ENCODE data around the gene GRAP.

- TF ChIP-seq POLR2AphosphoS5 (IDR thresholded peaks at IDR 0.05; ENCODE audit: borderline replicate concordance, low read depth, low read length) (no peak), EZH2 (IDR thresholded peaks at IDR 0.05) (no peak), FOXP2 (optimal IDR thresholded peaks at IDR 0.05; ENCODE audit: control extremely low read depth, extremely low read length, insufficient read depth) (no peak)
Observed at GRCh38 chr17:19016297-19016696, 30.5 kb downstream of the GRAP start.

Measured in SK-N-MC (cell line).